GM12878 (cell line): ENCODE data around the gene TRHDE. TPM values are rescaled to one million over a fixed set of nuclear protein-coding genes. Genes with fewer than 3 reads are reported as not detected.

Experiments used
- ATAC-seq: fragments of 200-7000 bp; cut with Tn5 transposase; 3 replicates; pipeline ENCODE4 v1.9.1; 2020; ENCODE audit warnings: mild to moderate bottlenecking, moderate library complexity
- BruUV-seq: library from RNA; stranded (reverse); fragments of 400-500 nt; replicated peaks from 2 replicates; lab custom pipeline; 2021; lab: Mats Ljungman, UMichigan
- CTCF ChIA-PET: fragments of 300-600 bp; sonication (Branson Sonifier 250); formaldehyde crosslinking; extraction: SDS; loops from one replicate; lab custom pipeline; 2021; ENCODE audit warnings: inconsistent platforms; lab: Yijun Ruan, JAX
- POLR2A ChIA-PET: fragments of 350-600 bp; formaldehyde crosslinking; extraction: SDS; loops from one replicate; lab custom pipeline; 2021; ENCODE audit warnings: inconsistent platforms; lab: Charles Lee
- RAD21 ChIA-PET: fragments of 300-600 bp; sonication (Branson Sonifier 250); formaldehyde crosslinking; loops from one replicate; lab custom pipeline; 2023; ENCODE audit warnings: antibody characterized with exemption; ENCODE audit not compliant: unreplicated experiment; lab: Charles Lee
- SMC1A ChIA-PET: fragments of 300-600 bp; sonication (Branson Sonifier 250); formaldehyde crosslinking; loops from one replicate; lab custom pipeline; 2023; ENCODE audit not compliant: unreplicated experiment, uncharacterized antibody; lab: Charles Lee
- DNase-seq: peaks from one replicate; pipeline ENCODE4 v3.0.0-alpha.2; 2011; ENCODE audit warnings: low read depth, low spot score
- FAIRE-seq: peaks from 3 replicates; lab custom pipeline; 2011; peaks lifted over from hg19 to GRCh38; lab: Jason Lieb, UNC
- H2AFZ ChIP-seq: 2 replicates; pipeline ENCODE4 v1.6.0; 2011; ENCODE audit warnings: low read depth, low read length, control low read depth; ENCODE audit not compliant: control insufficient read depth
- H3K27ac ChIP-seq: 2 replicates; pipeline ENCODE4 v1.5.1; 2011; ENCODE audit warnings: control low read depth; ENCODE audit not compliant: control insufficient read depth, insufficient read depth
- H3K27me3 ChIP-seq, 2 experiments: replicated peaks in 1 of 2; 2 replicates each; pipeline versions ENCODE4 v1.6.0 to v1.6.1; 2011; ENCODE audit warnings: low read length in 1 of 2; ENCODE audit not compliant: control insufficient read depth in 2 of 2, insufficient read depth in 2 of 2
- H3K36me3 ChIP-seq, 2 experiments: 2 replicates each; pipeline ENCODE4 v1.5.1; 2011; ENCODE audit warnings: low read length in 1 of 2; ENCODE audit not compliant: control insufficient read depth in 2 of 2, insufficient read depth in 2 of 2
- H3K4me1 ChIP-seq: 2 replicates; pipeline ENCODE4 v1.6.1; 2011; ENCODE audit warnings: mild to moderate bottlenecking, low read length, moderate library complexity, mixed read lengths; ENCODE audit not compliant: control insufficient read depth, insufficient read depth
- H3K4me2 ChIP-seq: 2 replicates; pipeline ENCODE4 v1.6.0; 2011; ENCODE audit warnings: control low read depth; ENCODE audit not compliant: control insufficient read depth, insufficient read depth
- H3K4me3 ChIP-seq: fragments of 200-600 bp; sonication (generic); 2 replicates; pipeline ENCODE4 v1.5.1; 2016
- H3K79me2 ChIP-seq: 2 replicates; pipeline ENCODE4 v1.6.0; 2011; ENCODE audit warnings: low read length; ENCODE audit not compliant: control insufficient read depth, insufficient read depth
- H3K9ac ChIP-seq: 2 replicates; pipeline ENCODE4 v1.8.0; 2011; ENCODE audit warnings: low read length, control low read depth, mixed read lengths; ENCODE audit not compliant: control insufficient read depth, insufficient read depth
- H3K9me3 ChIP-seq: replicated peaks from 3 replicates; pipeline ENCODE4 v1.5.1; 2011; ENCODE audit warnings: mild to moderate bottlenecking, low read length; ENCODE audit not compliant: control insufficient read depth, insufficient read depth
- H4K20me1 ChIP-seq: 2 replicates; pipeline ENCODE4 v1.6.0; 2011; ENCODE audit not compliant: control insufficient read depth, insufficient read depth
- CBX3 ChIP-seq: fragments of 200-600 bp; sonication (generic); IDR thresholded peaks from 2 replicates; pipeline ENCODE4 v1.6.1; 2016; ENCODE audit warnings: low read depth, borderline replicate concordance
- EZH2 ChIP-seq: IDR thresholded peaks from 2 replicates; pipeline ENCODE4 v1.6.1; 2012; ENCODE audit warnings: low read depth, mild to moderate bottlenecking, control low read depth, inconsistent platforms, low read length, borderline replicate concordance; ENCODE audit not compliant: control insufficient read depth
- MTA2 ChIP-seq: fragments of 450-650 bp; IDR thresholded peaks from 2 replicates; pipeline ENCODE4 v1.6.1; 2016; ENCODE audit warnings: low read depth, mild to moderate bottlenecking, moderate library complexity
- MTA3 ChIP-seq: IDR thresholded peaks from 2 replicates; pipeline ENCODE4 v1.6.1; 2012; ENCODE audit warnings: low read length, inconsistent platforms, borderline replicate concordance
- NR2F1 ChIP-seq: fragments of 450-650 bp; conservative IDR thresholded peaks from 2 replicates; pipeline ENCODE4 v1.6.1; 2017; ENCODE audit warnings: mild to moderate bottlenecking
- POLR2AphosphoS2 ChIP-seq: IDR thresholded peaks from 2 replicates; pipeline ENCODE4 v1.6.1; 2011; ENCODE audit warnings: low read depth, mild to moderate bottlenecking, low read length, improper control_type of control experiment, moderate library complexity
- RELB ChIP-seq: fragments of 450-650 bp; IDR thresholded peaks from 2 replicates; pipeline ENCODE4 v1.6.1; 2017; ENCODE audit warnings: low read depth, mild to moderate bottlenecking, moderate library complexity
- SIN3A ChIP-seq: IDR thresholded peaks from 2 replicates; pipeline ENCODE4 v1.6.1; 2012; ENCODE audit warnings: low read depth, low read length, improper control_type of control experiment
- SUPT20H ChIP-seq: IDR thresholded peaks from 2 replicates; pipeline ENCODE4 v1.6.1; 2011; ENCODE audit warnings: low read depth, mild to moderate bottlenecking, low read length, moderate library complexity, borderline replicate concordance; ENCODE audit not compliant: control insufficient read depth
- TARDBP ChIP-seq: IDR thresholded peaks from 2 replicates; pipeline ENCODE4 v1.6.1; 2016; ENCODE audit warnings: borderline replicate concordance
- ZNF24 ChIP-seq: fragments of 450-650 bp; IDR thresholded peaks from 2 replicates; pipeline ENCODE4 v1.6.1; 2017; ENCODE audit warnings: antibody characterized with exemption, mild to moderate bottlenecking
- ZNF274 ChIP-seq: IDR thresholded peaks from one replicate; pipeline ENCODE4 v1.8.0; 2011; ENCODE audit not compliant: insufficient read length, insufficient read depth
- ZNF592 ChIP-seq: fragments of 450-650 bp; IDR thresholded peaks from 2 replicates; pipeline ENCODE4 v1.6.1; 2017; ENCODE audit warnings: mild to moderate bottlenecking, moderate library complexity
- ZNF622 ChIP-seq: fragments of 450-650 bp; IDR thresholded peaks from 2 replicates; pipeline ENCODE4 v1.6.1; 2017; ENCODE audit warnings: mild to moderate bottlenecking, inconsistent platforms
- ZSCAN29 ChIP-seq: fragments of 450-650 bp; IDR thresholded peaks from 2 replicates; pipeline ENCODE4 v1.6.1; 2017; ENCODE audit warnings: mild to moderate bottlenecking, moderate library complexity
- WGBS: methylation state at CpG from one replicate; pipeline ENCODE4 v1.1.6; 2016; ENCODE audit warnings: low lambda C conversion rate; ENCODE audit not compliant: insufficient replicate concordance, insufficient coverage; ENCODE audit errors: missing lambda C conversion rate; 5-methylcytosine and 5-hydroxymethylcytosine counted together
- in situ Hi-C: fragments of 300-500 bp; cut with MboI; formaldehyde crosslinking; loops from 9 replicates; pipeline ENCODE4 v1.14.3; 2018; ENCODE audit warnings: mixed read lengths
- intact Hi-C: fragments of 100-400 bp; cut with micrococcal nuclease; formaldehyde crosslinking; loops from one replicate; pipeline ENCODE4 v1.14.2; 2022; ENCODE audit not compliant: unreplicated experiment
- polyA plus RNA-seq, 11 experiments: library from polyadenylated mRNA; depleted of rRNA in 4 of 11; unstranded in 6 of 11; stranded (reverse) in 5 of 11; fragments of >200 nt; fragmentation: Nextera tagmentation in 4 of 11; fragmentation: Illumina TruSeq in 1 of 11; extraction: Ambion mirVana in 4 of 11; extraction: Trizol in 1 of 11; gene quantifications; 1 replicate in 1 of 11; 2 replicates in 10 of 11; pipeline versions ENCODE4 v1.2.1 to v1.2.3, GENCODE V29; 2011 to 2016; ENCODE audit warnings: inconsistent platforms in 2 of 11, missing spikeins in 2 of 11, low read depth in 1 of 11
- total RNA-seq, 4 experiments: library from RNA; depleted of rRNA in 3 of 4; stranded (reverse); fragments of >200 nt in 3 of 4; fragmentation: Illumina TruSeq in 1 of 4; extraction: Trizol in 1 of 4; gene quantifications; 2 replicates each; pipeline versions ENCODE4 v1.2.1 to v1.2.3, GENCODE V29; 2013 to 2021

TRHDE gene
- total and polyA plus RNA-seq, 10 of the 15 experiments (the other 5 are each of a cell fraction or from before 2014, with no cell fraction given), result not detected

GRCh38 chr12:72464471-72464870, 192.3 kb downstream of the TRHDE start:
- Histone ChIP-seq H3K9ac (no peak overlapping the region), H3K36me3 (no peaks in the 10 kb centered on the region), H2AFZ (no peak overlapping the region), H3K4me2 (no peak overlapping the region), H3K4me1 (no peaks in the 10 kb centered on the region), H3K27ac (no peak overlapping the region), H3K4me3 (no peak overlapping the region), H3K27me3 (no peaks in the 10 kb centered on the region), H4K20me1 (no peaks in the 10 kb centered on the region), H3K79me2 (no peaks in the 10 kb centered on the region), H3K9me3 (no peaks in the 10 kb centered on the region)
- no peak for DNase-seq
- POLR2A ChIA-PET, result no interaction called here
- CTCF ChIA-PET, result no interaction called here
- SMC1A ChIA-PET, result no interaction called here
- BruUV-seq, result no TSS peak
- intact Hi-C loops (loop anchor here (10.0 kb wide), 1 partner anchor 450 kb away; no protein-coding TSS in a partner anchor), in situ Hi-C loops (no loop called here)
- no peak for FAIRE-seq
- no peak for TF ChIP-seq EZH2
- TF ChIP-seq SIN3A, result no peak
- no peak for TF ChIP-seq NR2F1
- no peak for TF ChIP-seq ZNF24
- no peak for ATAC-seq
- RAD21 ChIA-PET, result no interaction called here

- H4K20me1 ChIP-seq, result no peaks in the 10 kb centered on the region
- no peak overlapping the region for H3K4me2 ChIP-seq
- ATAC-seq, result no peak
- no peaks in the 10 kb centered on the region for H3K4me1 ChIP-seq
- 45% methylated on average over 1 of the region's 1 CpG for WGBS
- in situ Hi-C loops, result no loop called here
- SMC1A ChIA-PET, result interaction anchor here (1.4 kb wide), 1 partner anchor 17 kb away, joined by 3 read pairs; no protein-coding TSS in a partner anchor
- no peaks in the 10 kb centered on the region for H3K79me2 ChIP-seq
- H3K4me3 ChIP-seq, result no peak overlapping the region
- H2AFZ ChIP-seq, result no peak overlapping the region
- no peaks in the 10 kb centered on the region for H3K36me3 ChIP-seq
- DNase-seq, result no peak
- H3K27me3 ChIP-seq, result no peaks in the 10 kb centered on the region
- RAD21 ChIA-PET, result no interaction called here
- H3K9me3 ChIP-seq, result no peaks in the 10 kb centered on the region
- CTCF ChIA-PET, result no interaction called here
- no peak overlapping the region for H3K9ac ChIP-seq
- intact Hi-C loops, result loop anchor here (10.0 kb wide), 1 partner anchor 450 kb away; no protein-coding TSS in a partner anchor
- BruUV-seq, result no TSS peak
- no peak for FAIRE-seq
- no peak overlapping the region for H3K27ac ChIP-seq
- POLR2A ChIA-PET, result no interaction called here
- TF ChIP-seq RELB, result no peak
- no peak for TF ChIP-seq ZNF622
- TF ChIP-seq POLR2AphosphoS2, result no peak
- no peak for TF ChIP-seq TARDBP
- TF ChIP-seq MTA2, result no peak
- no peak for TF ChIP-seq ZNF592
- no peak for TF ChIP-seq ZSCAN29
- no peak for TF ChIP-seq CBX3
- TF ChIP-seq ZNF274, result no peak
- no peak for TF ChIP-seq SUPT20H
- TF ChIP-seq MTA3, result no peak
Measured at GRCh38 chr12:72465155-72465554, 193.0 kb downstream of the TRHDE start.
